HG03159 (cell line): Measurements from ENCODE around the gene TGM5.
"Not testable (repeated sequence)": the region's sequence is repeated elsewhere in the genome, so short reads cannot be mapped to it uniquely, and the experiment has no call there.

Source experiments
- ATAC-seq: cut with Tn5 transposase; IDR thresholded peaks from one replicate; pipeline ENCODE4 v1.9.1; 2021; ENCODE audit warnings: mild to moderate bottlenecking, moderate library complexity; ENCODE audit not compliant: unreplicated experiment

TGM5 gene

DNA sequence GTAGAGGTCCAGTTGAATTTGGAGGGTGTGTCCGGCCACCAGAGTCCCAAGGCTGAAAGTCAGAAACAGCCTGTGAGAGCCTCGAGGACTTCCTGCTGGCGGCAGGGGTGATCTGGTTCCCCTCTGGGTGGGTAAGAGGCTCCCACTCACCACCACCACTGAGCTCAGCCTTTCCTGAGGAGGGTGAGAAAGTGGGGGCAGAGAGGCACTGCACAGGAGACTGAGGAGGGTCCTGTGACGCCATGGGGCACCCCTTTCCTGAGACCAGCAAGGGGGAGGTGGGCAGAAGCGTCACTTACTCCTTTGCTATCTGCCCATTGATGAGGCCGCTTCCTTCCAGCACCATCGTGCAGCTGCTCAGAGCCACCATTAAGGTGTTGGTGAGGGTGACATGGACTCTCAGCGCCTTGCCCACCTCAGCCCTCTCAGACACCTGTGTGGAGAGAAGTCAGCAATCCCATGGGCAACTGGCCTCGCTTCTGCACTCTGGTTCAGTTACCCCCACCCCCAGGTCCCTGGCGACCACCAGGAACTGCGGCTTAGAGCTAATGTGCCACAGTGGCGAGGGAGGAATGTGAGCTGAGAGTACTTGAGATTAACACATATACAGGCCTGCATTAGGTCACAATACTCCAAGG lies 10.0 kb upstream of the TGM5 start:
- ATAC-seq = no peak

DNA sequence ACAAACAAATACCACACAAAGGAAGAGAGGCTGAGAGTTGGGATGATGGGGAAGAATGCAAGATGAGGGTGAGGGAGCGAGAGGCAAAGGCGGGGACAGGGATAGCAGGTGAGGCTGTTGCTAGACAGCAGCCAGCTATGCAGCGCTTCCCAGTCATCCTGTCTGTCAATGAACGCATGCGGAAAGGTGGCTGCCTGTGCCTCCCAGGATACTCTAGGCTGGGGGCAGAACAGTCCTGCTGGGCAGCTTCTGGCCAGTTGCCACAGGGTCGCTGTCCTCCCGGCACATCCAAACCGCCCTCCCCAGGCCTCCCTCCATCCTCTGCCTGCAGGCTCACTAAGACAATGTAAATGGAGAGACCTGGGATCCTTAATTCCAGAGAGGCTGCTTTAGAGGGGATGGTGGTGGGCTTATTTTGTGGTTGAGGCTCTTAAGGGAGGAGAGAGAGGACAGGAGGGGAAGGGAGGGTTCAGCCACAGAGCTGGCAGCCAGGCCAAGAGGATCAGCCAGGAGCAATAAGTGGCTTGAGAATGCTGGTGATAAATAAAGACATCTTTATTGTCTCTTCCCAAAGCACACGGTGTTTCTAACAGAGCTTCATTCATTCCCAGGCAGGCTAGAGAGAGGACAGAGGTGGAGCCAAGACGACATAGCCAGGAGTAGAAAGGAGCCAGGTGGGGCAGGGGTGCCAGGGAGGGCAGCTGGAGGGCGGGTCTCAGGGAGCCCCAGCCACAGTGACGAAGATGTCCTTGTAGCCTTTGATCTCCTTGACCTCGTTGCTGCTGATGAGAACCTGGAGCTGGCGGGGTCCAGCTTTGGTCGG lies 9.2 kb upstream of the TGM5 start:
- ATAC-seq = no peak

DNA sequence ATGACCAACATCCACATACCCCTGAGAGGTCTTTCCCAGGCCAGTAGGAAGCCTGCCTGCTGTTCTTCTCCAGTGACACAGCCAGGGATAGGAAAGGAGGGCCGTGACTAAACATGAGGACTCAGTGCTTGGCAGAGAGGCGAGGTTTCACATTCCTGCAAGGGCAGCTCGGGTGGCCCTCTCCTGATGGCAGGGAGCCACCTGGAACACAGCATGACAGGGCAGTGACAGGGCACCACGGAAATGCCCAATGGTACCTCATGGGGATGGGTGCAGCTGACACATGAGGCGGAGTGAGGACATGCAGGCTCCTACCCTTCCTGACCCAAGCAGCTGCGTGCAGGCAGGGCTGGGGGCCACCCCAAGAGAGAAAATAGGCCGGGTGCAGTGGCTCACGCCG lies 7.4 kb upstream of the TGM5 start:
- ATAC-seq = no peak

DNA sequence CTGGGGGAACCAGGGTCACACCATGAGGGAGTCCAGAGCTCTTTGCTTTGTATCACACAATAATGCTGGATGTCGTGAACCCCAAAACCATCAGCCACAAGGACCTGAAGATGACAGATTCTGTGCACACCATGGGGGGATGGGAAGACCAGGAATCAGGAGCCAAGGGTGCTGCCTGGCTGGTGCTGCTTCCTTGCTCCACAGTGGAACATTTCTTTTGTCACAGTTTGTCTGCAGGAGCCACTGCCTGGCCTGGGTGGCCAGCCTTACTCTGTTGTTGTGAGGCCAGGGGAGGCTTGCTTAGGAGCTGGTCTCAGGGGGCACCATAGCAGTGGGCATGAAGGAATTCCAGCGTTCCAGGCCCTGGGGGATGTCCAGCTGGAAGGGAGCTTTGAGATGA lies 6.5 kb upstream of the TGM5 start:
- no peak for ATAC-seq

DNA sequence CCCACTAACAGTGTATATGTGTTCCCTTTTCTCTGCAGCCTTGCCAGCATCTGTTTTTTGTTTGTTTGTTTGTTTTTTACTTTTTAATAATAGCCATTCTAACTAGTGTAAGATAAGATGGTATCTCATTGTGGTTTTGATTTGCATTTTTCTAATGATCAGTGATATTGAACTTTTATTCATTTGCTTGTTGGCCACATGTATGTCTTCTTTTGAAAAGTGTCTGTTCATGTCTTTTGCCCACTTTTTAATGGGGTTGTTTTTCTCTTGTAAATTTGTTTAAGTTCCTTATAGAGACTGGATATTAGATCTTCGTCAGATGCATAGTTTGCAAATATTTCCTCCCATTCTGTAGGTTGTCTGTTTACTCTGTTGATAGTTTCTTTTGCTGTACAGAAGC lies 5.2 kb upstream of the TGM5 start:
- not testable (repeated sequence) for ATAC-seq

DNA sequence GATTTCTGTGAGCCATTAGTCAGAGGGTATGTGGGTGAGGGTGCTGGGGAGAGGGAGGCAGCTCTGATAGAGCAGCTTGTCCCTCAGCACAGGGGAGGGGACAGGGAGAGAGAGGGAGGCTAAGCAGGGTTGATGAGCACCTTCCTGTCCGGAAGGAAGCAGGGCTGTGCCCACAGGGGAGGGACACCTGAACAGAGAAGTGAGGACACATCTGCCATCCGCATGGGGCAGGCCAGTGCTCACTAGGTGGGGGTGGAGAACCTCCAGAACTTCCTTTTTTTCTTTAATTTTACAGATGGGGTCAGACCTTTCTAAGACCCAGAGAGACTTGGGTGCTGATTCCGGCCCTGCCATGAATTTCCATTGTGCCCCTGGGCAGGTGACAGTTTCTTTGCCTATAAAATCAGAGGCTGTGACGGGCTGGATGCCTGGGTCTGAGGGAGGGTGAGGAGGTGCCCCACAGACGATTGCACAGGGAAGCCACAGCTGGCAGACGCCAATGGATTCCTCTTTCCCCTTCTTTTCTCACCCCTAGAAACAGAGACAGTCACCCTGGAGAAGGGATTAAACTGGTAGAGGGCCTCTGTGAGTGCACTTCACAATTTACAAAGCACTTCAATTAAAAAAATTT lies 4.1 kb upstream of the TGM5 start:
- ATAC-seq = no peak

DNA sequence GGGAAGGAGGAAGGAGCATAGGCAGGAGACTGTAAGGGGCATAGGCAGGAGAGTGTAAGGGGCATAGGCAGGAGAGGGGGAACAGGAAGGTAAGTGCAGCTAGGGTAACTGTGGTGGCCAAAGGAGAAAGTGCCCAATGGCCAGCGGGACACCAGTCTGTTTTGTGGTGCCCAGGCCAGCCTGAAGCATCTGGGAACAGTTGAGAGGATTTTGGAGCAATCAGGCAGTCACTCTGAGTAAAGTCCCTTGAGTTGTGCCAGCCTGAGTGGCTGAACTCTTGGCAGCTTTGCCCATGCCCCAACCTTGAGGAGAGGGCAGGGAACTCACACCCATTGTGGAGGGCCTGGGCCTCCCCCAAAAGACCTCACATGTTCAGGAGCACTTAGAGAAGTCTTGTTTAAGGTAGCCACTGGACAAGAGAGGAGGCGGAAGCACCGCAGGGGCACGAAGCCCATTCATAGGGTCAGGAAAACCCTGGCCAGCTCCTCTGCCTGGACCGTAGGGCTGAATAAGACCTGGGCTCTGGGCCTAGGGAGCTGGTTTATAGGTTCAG lies 3.5 kb upstream of the TGM5 start:
- no peak for ATAC-seq

DNA sequence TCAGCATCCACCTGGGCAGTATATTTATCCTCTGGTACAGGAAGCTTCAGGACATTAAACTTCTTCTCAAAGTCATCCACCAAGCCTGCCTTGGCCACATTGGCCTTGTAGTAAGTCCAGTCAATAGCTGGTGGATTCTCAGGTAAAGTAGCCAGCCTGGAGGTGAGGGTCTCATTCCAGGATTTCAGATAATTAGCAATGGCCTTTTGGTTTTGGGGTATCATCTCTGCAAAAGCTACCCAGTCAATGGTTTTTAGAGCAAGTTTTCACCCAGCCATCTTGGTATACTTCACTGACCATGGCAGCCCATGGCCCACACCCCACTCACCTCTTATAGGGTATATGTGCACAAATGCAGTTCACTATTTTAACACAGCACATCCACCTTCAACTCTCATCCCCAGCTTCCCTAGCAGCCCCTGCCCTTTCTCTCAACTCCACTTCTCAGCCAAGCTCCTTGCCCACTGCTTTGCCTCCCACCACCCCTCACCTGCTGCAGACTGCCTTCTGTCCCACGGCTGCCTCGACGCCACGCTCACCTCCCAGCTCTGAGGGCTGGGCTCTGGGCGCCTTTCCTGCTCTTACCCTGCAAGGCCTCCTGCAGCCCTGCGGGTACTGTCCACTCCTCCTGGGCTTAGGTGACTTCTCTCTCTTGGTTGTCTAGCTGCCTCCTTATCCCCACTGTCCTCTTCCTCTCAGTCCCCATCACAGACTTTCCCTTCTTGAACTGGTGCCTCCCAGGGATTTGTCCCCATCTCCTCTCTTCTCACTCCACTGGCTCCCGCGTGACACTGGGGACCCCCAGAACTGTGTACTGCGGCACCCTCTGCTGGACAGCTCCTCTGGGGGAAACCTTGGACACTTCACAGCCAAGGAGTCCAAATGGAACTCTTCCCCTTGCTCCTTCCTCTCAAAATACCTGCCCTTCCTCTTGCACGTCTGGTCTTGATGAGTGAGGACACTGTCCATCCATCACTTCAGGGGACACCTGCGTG lies 1.7 kb upstream of the TGM5 start:
- no peak for ATAC-seq

DNA sequence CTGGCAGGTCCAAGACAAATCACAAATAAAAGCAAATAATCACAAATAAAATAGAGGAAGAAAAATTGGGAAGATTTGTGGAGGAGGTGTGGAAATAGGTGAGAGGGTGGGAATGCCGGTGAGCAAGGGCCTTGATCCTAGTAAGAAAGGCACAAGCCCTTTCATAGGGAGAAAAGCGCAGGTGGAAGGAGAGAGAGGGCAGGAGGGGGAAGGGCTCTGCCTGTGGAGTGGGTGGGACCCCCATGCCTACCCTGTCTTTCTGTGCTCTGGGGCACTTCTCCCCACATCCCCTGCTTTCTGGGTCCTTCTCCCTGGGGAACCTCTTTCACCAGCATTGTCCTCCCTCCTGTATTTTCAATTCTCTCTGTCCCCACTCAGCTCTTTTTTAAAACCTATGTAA lies 711 bp upstream of the TGM5 start:
- no peak for ATAC-seq

DNA sequence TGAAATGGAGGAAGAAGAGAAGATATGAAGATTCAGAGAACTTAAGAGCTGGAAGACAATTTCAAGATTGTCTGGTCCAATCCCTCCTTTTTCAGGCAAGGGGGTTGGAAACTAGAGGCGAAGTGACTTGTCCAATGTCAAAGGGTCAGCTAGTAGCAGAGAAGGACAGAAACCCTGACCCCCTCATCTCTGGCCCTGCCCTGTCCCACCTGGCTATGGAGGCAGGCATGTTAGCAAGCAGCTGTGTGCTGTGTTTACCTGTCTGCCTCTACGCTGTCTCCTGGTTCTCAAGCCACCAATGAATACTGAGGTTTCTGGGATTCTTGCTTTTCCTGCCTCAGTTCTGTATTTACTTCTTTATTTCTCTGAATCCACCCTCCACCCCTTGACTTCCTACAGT lies 342 bp downstream of the TGM5 start:
- ATAC-seq = no peak

DNA sequence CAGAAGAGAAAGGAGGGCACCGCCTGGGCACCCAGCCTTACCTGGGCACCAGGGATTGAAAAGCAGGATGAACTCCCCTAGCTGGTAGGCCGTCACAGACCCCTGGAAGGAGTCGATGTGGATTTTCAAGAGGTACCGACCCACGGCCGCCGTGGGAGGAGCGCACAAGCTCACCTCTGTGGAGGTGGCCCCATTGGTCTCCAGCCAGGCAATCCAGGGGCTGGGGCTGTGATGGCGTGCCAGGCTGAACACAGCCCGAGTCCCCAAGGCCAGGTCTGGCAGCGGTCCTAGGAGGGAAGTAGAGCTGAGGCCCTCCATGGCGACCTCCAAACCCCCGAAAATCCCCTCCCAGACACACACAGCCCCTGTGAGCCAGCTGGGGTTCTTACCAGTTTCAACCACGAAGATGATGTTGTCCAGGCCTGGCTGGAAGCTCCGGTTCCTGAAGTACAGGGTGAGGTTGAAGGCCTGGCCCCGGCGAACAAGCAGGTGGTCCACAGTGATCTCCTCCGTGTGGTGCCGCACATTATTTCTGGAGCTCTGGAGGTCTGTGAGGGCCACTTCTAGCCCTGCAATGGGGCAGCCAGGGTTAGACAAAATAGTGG lies 6.6 kb downstream of the TGM5 start:
- ATAC-seq = no peak

DNA sequence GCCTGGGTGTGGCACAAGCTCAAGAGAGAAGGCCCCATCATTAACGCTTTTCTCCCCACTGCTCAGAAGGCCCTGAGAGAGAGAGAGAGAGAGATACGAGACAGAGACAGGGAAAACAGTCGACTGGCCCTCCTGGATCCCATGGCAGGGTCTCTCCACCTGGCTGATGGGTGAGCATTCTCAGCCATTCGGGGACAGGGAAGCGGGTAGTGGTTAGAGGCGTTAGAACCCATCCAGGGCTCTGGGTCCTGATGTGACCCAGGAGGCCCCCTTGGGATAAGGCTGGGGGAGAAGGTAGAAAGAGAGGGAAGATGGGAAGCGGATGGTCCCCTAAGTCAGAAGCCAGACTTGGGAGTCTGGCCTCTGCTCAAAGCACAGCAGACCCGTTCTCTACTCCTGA lies 7.9 kb downstream of the TGM5 start:
- no peak for ATAC-seq

DNA sequence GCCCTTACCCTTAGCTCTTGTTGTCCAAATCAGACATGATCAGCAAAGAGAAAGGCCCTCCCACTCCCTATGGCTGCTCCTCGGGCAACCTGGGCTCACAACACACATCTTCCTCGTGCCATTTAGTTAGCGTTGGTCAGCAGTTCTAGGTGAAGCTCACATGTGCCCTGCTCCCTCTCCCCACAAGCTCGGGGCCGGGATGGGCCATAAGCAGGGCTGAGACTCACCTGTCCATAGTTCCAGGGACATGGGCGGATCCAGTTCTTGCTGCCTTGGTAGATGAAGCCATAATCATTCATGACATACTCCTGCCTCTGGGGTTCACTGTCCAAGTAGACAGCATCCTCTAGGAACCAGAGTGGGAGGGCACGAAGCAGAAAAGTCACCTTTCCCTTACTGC lies 10.4 kb downstream of the TGM5 start:
- ATAC-seq = no peak

DNA sequence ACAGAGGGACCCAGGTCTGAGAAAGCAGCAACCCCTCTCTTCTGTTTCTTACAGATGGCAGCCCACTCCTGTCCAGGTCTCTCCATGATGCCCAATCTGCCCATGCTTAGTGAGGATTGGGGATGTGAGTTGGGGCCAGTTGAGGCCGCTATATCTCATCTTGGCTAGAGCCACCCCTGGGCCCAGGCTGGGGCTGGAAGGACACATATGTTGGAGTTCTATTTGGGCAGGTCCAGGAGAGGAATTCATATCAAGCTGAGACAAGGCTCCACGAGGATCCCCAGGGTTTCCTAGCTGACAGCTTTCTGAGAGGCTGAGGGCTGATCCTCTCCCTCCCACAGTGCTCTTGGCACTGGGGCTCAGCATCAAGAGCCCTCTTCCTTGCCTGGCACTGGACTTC lies 11.4 kb downstream of the TGM5 start:
- ATAC-seq = no peak

DNA sequence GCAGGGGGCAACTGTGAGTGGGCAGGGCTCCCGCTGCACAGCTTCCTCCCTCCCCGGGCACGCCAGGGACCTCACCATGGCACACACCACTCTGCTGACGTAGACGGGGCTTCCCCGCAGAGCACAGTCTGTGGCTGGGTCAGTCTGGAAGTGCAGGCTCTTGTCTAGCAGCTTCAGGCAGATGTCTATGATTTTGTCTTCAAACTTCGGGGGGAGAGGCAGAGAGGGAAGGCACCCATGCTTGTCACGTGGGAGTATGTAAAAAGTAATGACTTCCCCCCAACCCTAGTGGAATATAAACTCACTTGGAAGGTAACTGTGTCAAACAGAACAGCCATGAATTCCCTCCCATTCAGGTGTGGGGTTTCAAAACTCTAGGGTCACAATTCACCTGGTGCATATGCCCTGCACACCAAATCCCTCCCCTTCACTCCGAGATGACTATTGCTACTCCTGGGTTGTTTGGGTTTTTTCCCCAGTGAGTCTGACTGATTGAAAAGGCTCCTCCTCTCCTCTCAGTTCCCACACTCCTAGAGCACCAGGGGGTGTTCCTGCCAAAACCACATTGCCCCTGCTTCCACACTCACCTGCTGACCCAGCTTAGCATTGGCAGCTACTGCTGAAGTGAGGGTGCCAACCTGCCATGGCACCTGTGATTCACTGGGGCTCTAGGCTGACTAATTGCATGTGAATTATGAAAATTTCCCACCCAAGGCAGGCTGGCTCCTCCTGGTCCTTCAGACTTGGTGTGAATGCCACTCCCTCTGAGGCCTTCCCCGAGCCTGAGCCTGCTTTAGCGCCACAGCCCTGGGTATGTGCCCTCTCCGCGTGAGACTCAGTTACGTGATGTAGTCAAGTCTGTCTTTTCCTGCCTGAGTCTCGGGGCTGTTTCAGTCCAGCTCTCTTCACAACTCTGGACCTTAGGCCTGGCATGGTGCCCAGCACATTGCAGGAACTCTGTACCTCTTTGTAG lies 13.0 kb downstream of the TGM5 start:
- no peak for ATAC-seq

DNA sequence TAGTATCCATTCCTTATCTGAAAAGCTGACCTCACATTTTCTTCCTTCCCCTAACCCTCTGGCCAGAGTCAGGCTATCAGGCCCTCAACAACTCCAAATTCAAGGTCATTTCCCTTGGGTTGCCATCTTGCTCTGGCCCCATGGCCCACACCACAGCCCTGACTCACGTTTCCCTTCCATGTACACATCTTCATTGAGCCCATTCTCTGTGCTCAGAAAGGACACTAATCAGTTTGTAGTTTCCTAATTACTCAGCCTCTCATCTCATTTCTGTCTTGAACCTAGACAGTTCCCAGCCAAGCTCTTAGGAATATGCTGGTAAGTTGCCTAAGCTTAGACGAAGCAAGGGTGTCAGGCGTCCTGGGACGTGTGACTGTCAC lies 14.9 kb downstream of the TGM5 start:
- no peak for ATAC-seq

DNA sequence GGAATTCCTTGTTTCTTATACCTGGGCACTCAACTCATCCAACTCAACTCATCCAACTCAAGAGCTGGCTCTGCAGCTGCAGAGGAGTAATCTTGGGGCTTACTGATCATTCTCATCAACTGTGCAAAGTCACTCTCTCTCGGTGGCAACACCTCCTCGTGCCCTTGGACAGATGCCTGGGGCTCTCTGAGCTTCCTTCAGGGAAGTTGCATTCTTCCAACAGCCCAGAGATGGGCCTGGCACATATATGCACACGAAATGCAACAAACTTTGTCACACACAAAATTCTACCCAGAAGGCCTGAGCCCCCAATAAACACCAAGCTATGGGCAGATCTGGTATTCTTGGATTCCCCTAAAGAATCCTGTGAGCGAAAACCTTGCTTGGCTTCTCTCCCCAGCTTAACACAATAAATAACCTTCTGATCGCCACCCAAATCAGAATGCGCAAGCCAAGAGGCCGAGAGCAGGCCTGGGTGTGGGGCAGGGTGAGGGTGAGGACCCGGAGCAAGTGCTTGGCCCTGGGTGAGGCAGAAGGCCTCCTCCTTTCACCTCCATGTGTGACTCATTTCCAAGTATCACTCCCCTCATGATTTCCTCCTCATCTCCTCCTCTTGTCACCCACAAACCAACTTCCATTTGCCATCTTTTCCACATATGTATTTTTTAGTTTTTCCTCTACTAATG lies 15.4 kb downstream of the TGM5 start:
- ATAC-seq = no peak

DNA sequence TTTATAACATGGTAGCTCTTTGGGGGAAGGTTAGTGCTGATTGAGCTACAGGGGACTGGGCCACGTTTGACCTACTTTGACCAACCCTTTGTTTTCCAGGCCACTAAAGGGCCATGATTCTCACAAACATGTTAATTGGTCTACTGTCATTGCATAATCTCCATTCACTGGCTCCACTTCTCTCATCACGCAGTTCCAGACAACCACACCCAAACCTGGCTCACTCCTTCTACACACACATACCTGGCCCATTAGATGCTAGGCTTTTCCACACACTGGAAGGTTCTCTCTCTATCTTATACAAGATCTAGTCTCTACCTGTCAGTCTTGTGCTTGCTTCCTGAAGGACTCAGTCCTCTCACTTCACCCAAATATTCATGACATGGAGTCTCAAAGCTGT lies 15.9 kb downstream of the TGM5 start:
- no peak for ATAC-seq
